GM12873 (cell line): ENCODE measurements around the gene PPFIBP1.

ENCODE experiments used
- TF ChIP-seq, protein P1 (sequence below): IDR thresholded peaks from 2 replicates; pipeline ENCODE4 v1.5.1; 2012; ENCODE audit warnings: low read depth, mild to moderate bottlenecking, moderate library complexity, low read length, control low read depth; ENCODE audit not compliant: insufficient read depth; ENCODE audit errors: missing control alignments

The PPFIBP1 gene

DNA sequence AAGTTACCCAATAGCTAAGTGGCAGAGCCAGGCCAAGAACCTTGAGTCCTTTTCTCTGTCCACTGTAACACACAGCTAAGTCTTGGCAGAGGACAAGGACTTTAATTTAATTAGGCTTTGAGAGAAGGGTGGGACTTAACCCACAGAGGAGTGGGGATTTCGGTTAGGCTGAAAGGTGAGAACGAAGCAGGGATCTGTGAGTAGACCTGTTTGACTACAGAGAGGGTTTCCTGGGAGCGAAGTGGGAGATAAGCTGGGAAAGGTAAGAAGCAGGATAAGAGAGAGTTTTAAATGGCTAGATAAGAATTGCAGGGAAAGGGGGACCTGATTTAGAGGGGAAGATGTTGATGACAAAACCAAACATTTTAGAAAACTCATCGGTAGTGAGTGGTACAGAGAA is 2.0 kb upstream of the PPFIBP1 start:
- TF ChIP-seq, protein P1, sequence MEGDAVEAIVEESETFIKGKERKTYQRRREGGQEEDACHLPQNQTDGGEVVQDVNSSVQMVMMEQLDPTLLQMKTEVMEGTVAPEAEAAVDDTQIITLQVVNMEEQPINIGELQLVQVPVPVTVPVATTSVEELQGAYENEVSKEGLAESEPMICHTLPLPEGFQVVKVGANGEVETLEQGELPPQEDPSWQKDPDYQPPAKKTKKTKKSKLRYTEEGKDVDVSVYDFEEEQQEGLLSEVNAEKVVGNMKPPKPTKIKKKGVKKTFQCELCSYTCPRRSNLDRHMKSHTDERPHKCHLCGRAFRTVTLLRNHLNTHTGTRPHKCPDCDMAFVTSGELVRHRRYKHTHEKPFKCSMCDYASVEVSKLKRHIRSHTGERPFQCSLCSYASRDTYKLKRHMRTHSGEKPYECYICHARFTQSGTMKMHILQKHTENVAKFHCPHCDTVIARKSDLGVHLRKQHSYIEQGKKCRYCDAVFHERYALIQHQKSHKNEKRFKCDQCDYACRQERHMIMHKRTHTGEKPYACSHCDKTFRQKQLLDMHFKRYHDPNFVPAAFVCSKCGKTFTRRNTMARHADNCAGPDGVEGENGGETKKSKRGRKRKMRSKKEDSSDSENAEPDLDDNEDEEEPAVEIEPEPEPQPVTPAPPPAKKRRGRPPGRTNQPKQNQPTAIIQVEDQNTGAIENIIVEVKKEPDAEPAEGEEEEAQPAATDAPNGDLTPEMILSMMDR, result no peak

DNA sequence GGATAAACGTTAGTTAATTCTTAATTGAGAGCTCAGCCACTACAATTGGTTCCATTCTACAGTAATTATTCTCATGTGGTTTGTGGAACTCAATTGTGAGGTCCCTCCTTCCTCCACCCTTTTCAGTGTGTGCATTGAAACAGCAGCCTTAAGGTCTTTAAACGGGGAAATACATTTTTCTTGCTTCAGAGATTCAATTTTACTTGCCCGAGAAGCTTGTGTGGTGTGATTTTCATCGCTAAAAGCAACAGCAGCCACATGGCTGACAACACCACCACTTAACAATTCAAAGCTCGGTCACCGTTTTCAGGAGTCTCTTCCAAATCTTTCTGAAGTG is 733 bp upstream of the PPFIBP1 start:
- TF ChIP-seq, protein P1, result no peak

DNA sequence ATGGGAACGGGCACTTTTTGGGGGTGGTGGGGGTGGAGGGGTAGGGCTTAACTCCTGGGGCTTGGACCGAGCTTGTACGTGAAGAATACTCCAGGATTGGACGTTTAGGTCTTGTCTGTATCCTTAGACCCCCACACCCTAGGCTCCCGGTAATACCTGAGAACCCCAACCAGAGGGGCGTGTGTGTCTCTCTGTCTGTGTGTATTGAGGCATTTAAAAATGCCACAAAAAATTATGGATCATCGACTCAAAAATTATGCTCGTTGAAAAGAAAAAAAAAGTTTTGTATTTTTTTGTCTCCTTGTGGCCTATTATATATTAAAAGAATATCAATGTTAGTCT is 459 bp downstream of the PPFIBP1 start:
- TF ChIP-seq, protein P1, result no peak

DNA sequence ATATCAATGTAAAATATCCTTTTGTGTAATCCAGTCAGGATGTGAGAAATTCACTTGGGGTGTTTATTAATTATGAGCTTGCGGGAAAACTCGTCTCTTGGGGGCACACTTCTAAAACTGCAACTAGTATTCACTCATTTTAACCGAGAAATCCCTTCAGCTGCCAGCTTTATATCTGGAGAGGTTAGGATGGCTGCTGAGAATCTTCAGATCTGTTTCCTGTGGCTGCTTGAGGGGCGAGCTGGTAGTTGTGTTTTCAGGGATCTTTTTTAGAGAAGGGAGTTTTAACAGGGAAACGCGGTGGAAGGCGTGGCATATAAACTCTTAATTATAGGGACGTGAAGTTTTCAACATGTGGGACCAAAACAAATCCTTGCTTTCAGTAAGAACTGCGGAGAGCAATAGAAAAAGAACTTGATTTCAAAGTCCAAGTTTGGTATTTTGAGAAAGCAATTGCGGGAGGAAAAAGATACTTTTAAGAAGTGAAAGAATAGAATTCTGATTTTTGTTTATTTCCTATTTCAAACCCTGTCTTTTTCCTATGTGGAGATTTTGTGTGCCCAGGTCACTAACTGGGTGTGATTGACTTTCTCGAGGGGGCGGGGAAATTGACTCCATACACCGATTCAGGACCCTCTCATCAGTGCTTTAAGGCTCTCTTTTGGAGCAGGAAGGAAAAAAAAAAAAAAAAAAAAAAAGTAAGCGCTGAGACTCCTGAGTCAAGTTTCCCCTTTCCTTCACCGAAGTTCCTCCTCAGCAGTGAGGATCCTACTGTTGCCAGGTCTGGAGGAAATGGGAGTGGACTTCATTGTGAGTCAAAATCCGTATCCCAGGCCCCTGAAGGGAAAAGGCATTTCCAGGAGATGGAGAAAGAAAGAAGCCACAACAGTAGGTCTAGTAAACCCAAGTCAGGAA is 1.1 kb downstream of the PPFIBP1 start:
- TF ChIP-seq, protein P1, result no peak

DNA sequence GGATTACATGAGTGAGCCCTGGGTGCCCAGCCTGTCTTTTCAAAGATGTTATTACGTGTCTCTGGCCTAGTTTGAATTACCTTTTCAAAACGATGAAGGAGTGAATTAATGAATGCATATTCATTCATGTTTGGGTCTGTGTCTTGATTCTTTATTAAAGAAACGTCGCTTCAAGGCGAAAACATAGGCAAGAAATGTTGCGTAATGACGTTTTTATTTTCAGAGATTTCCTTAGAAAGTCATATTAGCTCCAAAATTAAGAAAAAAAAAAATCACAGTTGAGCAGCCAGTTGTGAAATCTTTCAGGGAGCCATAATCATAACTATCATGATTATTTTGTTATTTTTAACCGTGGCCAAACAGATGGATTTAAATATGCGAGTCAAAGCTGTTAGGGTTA is 3.5 kb downstream of the PPFIBP1 start:
- TF ChIP-seq, protein P1, result no peak

DNA sequence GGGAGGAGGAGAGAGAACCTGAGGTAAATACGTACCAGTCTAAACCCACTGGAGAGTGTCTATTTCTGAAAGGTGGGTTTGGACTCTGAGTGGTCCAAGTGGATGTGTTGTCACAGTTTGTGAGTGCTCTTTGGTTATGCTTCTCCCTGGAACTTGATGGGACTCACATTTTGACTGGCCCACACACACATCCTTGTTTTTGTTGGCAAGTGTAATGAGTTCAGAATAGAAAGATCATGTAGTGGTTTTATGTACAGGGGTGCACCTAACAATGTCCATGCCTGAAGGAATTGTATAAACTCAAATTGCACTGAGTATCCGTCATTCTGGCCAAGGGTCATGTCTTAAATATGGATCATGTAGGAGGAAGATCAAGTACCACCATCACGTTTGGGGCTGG is 4.8 kb downstream of the PPFIBP1 start:
- TF ChIP-seq, protein P1, result no peak

DNA sequence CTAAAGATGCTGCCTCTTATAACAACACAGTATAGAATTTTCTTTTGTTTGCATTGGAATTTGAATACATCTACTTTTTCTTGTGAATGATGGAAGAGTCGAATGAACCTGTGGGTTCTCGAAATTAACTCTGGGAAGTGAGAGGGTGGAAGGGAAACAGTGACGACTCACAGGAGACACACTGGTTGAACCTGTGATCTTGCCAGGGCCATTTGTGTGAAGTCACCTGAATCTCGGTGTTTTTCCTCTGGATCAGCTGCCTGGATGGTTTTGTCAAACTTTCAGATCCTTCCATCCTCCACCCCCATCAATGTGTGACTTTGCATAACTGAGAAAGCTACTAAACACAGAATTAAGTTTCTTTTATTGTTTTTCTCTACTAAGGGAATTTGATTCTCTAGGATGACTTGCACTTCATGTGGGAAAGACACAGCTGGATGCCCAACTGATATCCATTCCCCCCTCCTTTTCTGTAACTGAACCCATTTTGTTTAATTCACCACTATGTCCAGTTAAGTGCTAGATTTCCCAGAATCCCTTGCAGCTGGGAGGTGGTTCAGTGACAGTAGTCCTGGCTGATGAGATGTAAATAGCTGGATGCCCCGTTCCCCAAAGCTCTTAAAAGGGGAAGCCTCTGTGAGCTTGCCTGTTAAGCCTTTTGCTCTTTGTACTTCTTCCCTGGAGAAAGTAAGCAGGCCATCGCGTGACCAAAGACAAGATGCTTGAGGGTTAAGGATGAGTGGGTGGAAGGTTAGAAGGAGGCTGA is 6.3 kb downstream of the PPFIBP1 start:
- TF ChIP-seq, protein P1, result no peak
